ENCODE measurements around the gene KRT4. TPM values are rescaled to one million over a fixed set of nuclear protein-coding genes. Genes with fewer than 3 reads are reported as not detected.

KRT4 gene
- total RNA-seq, 2 experiments from 2014 or later: not detected

DNA sequence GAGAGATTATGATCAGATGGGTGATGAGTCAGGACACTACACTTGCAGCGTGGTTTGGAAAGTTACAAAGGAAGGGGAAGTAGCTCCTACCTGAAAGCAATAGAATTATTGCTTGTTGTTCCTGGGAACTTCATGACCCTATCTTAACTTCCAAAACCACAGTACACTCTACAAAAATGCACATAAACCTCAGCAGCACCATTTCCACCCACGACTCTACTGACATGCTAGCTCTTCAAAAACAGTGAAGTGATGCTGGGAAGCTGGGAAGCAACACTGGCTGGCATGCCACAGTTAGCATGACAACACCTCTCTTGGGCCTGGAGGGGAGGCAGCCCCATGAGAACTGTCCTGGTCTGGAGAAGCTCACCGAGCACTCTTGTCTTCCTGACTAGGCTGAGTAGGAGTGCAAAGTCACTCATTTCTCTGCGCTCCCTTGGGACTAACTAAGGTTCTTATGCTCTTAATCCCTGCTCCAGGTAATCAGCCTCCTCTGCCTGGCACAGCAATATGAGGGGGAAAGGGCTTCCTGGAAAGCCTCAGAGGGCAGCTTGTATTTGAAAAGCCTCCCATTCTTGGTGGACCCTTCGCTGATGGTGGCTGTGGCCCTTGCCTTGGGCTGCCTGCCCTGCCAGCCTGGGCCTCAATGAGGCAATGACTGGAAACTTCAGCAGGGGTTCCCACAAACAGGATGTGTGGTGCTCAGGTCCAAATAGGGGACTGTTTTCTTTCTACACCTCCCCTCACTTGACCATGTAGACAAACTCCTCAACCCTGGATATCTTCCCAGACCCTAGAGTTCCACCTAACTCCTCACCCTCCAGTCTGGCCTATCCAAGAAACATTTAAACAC is 19.2 kb downstream of the KRT4 start:
- no peaks in the 10 kb centered on the region for H3K9me2 ChIP-seq (ENCODE audit: insufficient read depth, low read length)
- H3K36me3 ChIP-seq (ENCODE audit: insufficient read depth, low read length): no peaks in the 10 kb centered on the region
- no peaks in the 10 kb centered on the region for H3K9me3 ChIP-seq (ENCODE audit: low read length)
- H3K4me1 ChIP-seq (ENCODE audit: insufficient read depth, low read length, poor library complexity, severe bottlenecking): no peaks in the 10 kb centered on the region
- no peaks in the 10 kb centered on the region for H4K20me1 ChIP-seq (ENCODE audit: insufficient read depth, low read length)
- no peaks in the 10 kb centered on the region for H3K79me2 ChIP-seq (ENCODE audit: insufficient read depth, low read depth, low read length)
- CTCF ChIA-PET (ENCODE audit: unreplicated experiment): no interaction called here
- POLR2A ChIA-PET: interaction anchor here (0.6 kb wide), 1 partner anchor 812 kb away, joined by 3 read pairs; no protein-coding TSS in a partner anchor
- TF ChIP-seq, protein P1, sequence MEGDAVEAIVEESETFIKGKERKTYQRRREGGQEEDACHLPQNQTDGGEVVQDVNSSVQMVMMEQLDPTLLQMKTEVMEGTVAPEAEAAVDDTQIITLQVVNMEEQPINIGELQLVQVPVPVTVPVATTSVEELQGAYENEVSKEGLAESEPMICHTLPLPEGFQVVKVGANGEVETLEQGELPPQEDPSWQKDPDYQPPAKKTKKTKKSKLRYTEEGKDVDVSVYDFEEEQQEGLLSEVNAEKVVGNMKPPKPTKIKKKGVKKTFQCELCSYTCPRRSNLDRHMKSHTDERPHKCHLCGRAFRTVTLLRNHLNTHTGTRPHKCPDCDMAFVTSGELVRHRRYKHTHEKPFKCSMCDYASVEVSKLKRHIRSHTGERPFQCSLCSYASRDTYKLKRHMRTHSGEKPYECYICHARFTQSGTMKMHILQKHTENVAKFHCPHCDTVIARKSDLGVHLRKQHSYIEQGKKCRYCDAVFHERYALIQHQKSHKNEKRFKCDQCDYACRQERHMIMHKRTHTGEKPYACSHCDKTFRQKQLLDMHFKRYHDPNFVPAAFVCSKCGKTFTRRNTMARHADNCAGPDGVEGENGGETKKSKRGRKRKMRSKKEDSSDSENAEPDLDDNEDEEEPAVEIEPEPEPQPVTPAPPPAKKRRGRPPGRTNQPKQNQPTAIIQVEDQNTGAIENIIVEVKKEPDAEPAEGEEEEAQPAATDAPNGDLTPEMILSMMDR (conservative IDR thresholded peaks at IDR 0.05; ENCODE audit: low read length): no peak
- no peak for TF ChIP-seq EZH2phosphoT487 (IDR thresholded peaks at IDR 0.05; ENCODE audit: borderline replicate concordance, low read depth, low read length)
- no peak overlapping the region for H3K4me3 ChIP-seq (ENCODE audit: low read depth, low read length, poor library complexity, severe bottlenecking)
- no peak overlapping the region for H3K27ac ChIP-seq (ENCODE audit: low read depth, low read length, poor library complexity, severe bottlenecking)
- no peak overlapping the region for H2AFZ ChIP-seq (ENCODE audit: low read length)
- no peak overlapping the region for H3K4me2 ChIP-seq (ENCODE audit: low read length)
- BruUV-seq (replicated peaks): no TSS peak
- DNase-seq (ENCODE audit: low spot score): no peak
- intact Hi-C loops (cut with micrococcal nuclease; ENCODE audit: unreplicated experiment): no loop called here

DNA sequence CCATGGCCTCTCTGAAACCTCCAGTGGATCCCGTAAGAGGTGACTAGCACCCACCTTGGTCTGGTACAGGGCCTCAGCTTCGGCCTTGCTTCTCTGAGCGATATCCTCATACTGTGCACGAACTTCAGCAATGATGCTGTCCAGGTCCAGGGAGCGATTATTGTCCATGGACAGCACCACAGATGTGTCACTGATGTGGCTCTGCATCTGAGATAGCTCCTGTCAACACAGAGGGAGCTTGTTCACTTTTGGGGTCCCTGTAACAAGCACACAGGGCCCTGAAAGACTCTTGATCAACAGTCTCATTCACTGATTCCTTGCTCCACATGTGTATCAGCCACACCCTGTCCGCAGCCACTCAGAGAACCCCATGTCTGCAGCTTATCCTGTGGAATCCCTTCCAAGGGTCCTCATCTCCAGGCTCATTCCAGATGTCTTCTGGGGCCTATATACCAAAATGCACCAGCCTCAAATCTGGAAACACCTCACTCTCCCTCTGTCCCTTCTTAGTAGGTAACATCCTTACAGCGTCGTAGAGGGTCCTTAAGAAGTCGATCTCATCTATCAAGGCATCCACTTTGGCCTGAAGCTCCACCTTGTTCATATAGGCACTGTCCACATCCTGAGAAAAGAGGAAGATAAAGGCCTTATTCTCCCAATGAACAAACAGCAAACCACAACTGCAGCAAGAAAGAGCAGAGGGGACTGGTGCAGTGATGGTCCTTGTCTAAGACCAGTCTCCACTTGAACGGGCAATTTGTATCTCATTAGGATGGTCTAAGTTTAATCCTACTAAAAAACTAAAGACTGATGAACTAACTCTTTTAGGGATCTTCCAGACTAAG is 21.5 kb downstream of the KRT4 start:
- no peak for DNase-seq (ENCODE audit: low spot score)
- no peak overlapping the region for H3K4me2 ChIP-seq (ENCODE audit: low read length)
- no peaks in the 10 kb centered on the region for H3K9me3 ChIP-seq (ENCODE audit: low read length)
- H3K79me2 ChIP-seq (ENCODE audit: insufficient read depth, low read depth, low read length): no peaks in the 10 kb centered on the region
- H3K4me3 ChIP-seq (ENCODE audit: low read depth, low read length, poor library complexity, severe bottlenecking): no peak overlapping the region
- no peaks in the 10 kb centered on the region for H3K4me1 ChIP-seq (ENCODE audit: insufficient read depth, low read length, poor library complexity, severe bottlenecking)
- intact Hi-C loops (cut with micrococcal nuclease; ENCODE audit: unreplicated experiment): no loop called here
- H4K20me1 ChIP-seq (ENCODE audit: insufficient read depth, low read length): no peaks in the 10 kb centered on the region
- ChIA-PET POLR2A (no interaction called here), CTCF (ENCODE audit: unreplicated experiment) (interaction anchor here (0.6 kb wide), 1 partner anchor 185 kb away, joined by 3 read pairs; no protein-coding TSS in a partner anchor)
- no peaks in the 10 kb centered on the region for H3K9me2 ChIP-seq (ENCODE audit: insufficient read depth, low read length)
- no peak overlapping the region for H2AFZ ChIP-seq (ENCODE audit: low read length)
- H3K27ac ChIP-seq (ENCODE audit: low read depth, low read length, poor library complexity, severe bottlenecking): no peak overlapping the region
- BruUV-seq (replicated peaks): no TSS peak
- TF ChIP-seq, protein P1 (conservative IDR thresholded peaks at IDR 0.05; ENCODE audit: low read length): no peak
- TF ChIP-seq EZH2phosphoT487 (IDR thresholded peaks at IDR 0.05; ENCODE audit: borderline replicate concordance, low read depth, low read length): no peak
- H3K36me3 ChIP-seq (ENCODE audit: insufficient read depth, low read length): no peaks in the 10 kb centered on the region
